HepG2 (cell line): Measurements from ENCODE around the gene BIVM. TPM values are rescaled to one million over a fixed set of nuclear protein-coding genes. Genes with fewer than 3 reads are reported as not detected.

ENCODE experiments used
- ATAC-seq: fragments of 200-7000 bp; cut with Tn5 transposase; 3 replicates; pipeline ENCODE4 v1.9.1; 2020; ENCODE audit warnings: mild to moderate bottlenecking, moderate library complexity
- BruUV-seq: library from RNA; stranded (reverse); fragments of 400-500 nt; replicated peaks from 2 replicates; lab custom pipeline; 2021; lab: Mats Ljungman, UMichigan
- CTCF ChIA-PET: fragments of 300-600 bp; formaldehyde crosslinking; extraction: SDS; loops from one replicate; lab custom pipeline; 2021; ENCODE audit warnings: low total read pairs, inconsistent platforms, low intra/inter-chr PET ratio; lab: Yijun Ruan, JAX
- POLR2A ChIA-PET: fragments of 350-600 bp; sonication (Branson Sonifier 250); formaldehyde crosslinking; loops from one replicate; lab custom pipeline; 2020; ENCODE audit warnings: antibody characterized with exemption, inconsistent platforms; lab: Yijun Ruan, JAX
- DNase-seq: peaks from one replicate; pipeline ENCODE4 v3.0.0-alpha.2; 2015; ENCODE audit warnings: low spot score
- FAIRE-seq: peaks from 3 replicates; lab custom pipeline; 2011; peaks lifted over from hg19 to GRCh38; lab: Jason Lieb, UNC
- H2AFZ ChIP-seq: one replicate; pipeline ENCODE4 v1.6.1; 2011; ENCODE audit warnings: low read length, inconsistent platforms
- H3K27ac ChIP-seq: fragments of 300-600 bp; 3 replicates; pipeline ENCODE4 v1.8.0; 2011; ENCODE audit warnings: mixed run types, mild to moderate bottlenecking, mixed read lengths, low read length, inconsistent platforms; ENCODE audit not compliant: insufficient read depth; ENCODE audit errors: extremely low read length
- H3K27me3 ChIP-seq, 2 experiments: fragments of 200-600 bp in 1 of 2; 2 replicates in 1 of 2; 3 replicates in 1 of 2; pipeline versions ENCODE4 v1.6.0 to v1.8.0; 2011; ENCODE audit warnings: low read length in 2 of 2, mild to moderate bottlenecking in 2 of 2, moderate library complexity in 2 of 2, inconsistent platforms in 1 of 2; ENCODE audit not compliant: insufficient read depth in 2 of 2, control insufficient read depth in 1 of 2
- H3K36me3 ChIP-seq, 2 experiments: fragments of 200-600 bp in 1 of 2; replicated peaks in 1 of 2; 2 replicates in 1 of 2; 3 replicates in 1 of 2; pipeline versions ENCODE4 v1.5.1 to v1.8.0; 2011; ENCODE audit warnings: low read length in 2 of 2, inconsistent platforms in 1 of 2; ENCODE audit not compliant: insufficient read depth in 2 of 2, control insufficient read depth in 1 of 2
- H3K4me1 ChIP-seq: 2 replicates; pipeline ENCODE4 v1.5.1; 2012; ENCODE audit warnings: low read length, inconsistent platforms; ENCODE audit not compliant: insufficient read depth
- H3K4me2 ChIP-seq: 2 replicates; pipeline ENCODE4 v1.6.0; 2011; ENCODE audit warnings: low read depth, low read length, inconsistent platforms
- H3K4me3 ChIP-seq, 3 experiments: fragments of 200-600 bp in 1 of 3; sonication (generic), shearing (Covaris generic) in 1 of 3; replicated peaks in 1 of 3; 2 replicates each; pipeline ENCODE4 v1.5.1; 2011 to 2016; ENCODE audit warnings: low read length in 3 of 3, inconsistent platforms in 2 of 3, low read depth in 2 of 3, mild to moderate bottlenecking in 2 of 3, control low read depth in 1 of 3, mixed read lengths in 1 of 3; ENCODE audit not compliant: insufficient read depth in 1 of 3
- H3K79me2 ChIP-seq: one replicate; pipeline ENCODE4 v1.6.1; 2011; ENCODE audit warnings: low read length, inconsistent platforms; ENCODE audit not compliant: insufficient read depth
- H3K9ac ChIP-seq: 2 replicates; pipeline ENCODE4 v1.6.0; 2011; ENCODE audit warnings: mild to moderate bottlenecking, low read depth, low read length, inconsistent platforms; ENCODE audit not compliant: insufficient read depth
- H3K9me3 ChIP-seq: 2 replicates; pipeline ENCODE4 v1.5.1; 2012; ENCODE audit warnings: mild to moderate bottlenecking, low read length
- H4K20me1 ChIP-seq: 2 replicates; pipeline ENCODE4 v1.6.0; 2011; ENCODE audit warnings: inconsistent platforms, mild to moderate bottlenecking, low read length, moderate library complexity; ENCODE audit not compliant: insufficient read depth
- AKAP8 ChIP-seq: sonication (generic); formaldehyde crosslinking; IDR thresholded peaks from 2 replicates; pipeline ENCODE4 v1.5.1; 2020; ENCODE audit warnings: mild to moderate bottlenecking, missing genetic modification reagents
- ATF1 ChIP-seq: IDR thresholded peaks from 2 replicates; pipeline ENCODE4 v1.6.1; 2016; ENCODE audit warnings: mild to moderate bottlenecking, control low read depth
- DDIT3 ChIP-seq: sonication (generic); formaldehyde crosslinking; IDR thresholded peaks from 2 replicates; pipeline ENCODE4 v1.4.0; 2020; ENCODE audit warnings: mild to moderate bottlenecking, missing genetic modification reagents
- GABPA ChIP-seq, 2 experiments: IDR thresholded peaks; 2 replicates each; pipeline ENCODE4 v1.6.1; 2011 to 2016; ENCODE audit warnings: low read depth in 2 of 2, low read length in 1 of 2, missing biosample characterization in 1 of 2, missing genetic modification characterization in 1 of 2
- HMG20A ChIP-seq: IDR thresholded peaks from 2 replicates; pipeline ENCODE4 v1.6.1; 2016; ENCODE audit warnings: borderline replicate concordance
- IKZF5 ChIP-seq: IDR thresholded peaks from 2 replicates; pipeline ENCODE4 v1.6.1; 2018; ENCODE audit warnings: missing genetic modification reagents, mild to moderate bottlenecking, missing compliant biosample characterization
- JUND ChIP-seq: sonication (generic); formaldehyde crosslinking; IDR thresholded peaks from 2 replicates; pipeline ENCODE4 v1.8.0; 2022; ENCODE audit warnings: mild to moderate bottlenecking, missing genetic modification reagents
- MIXL1 ChIP-seq: IDR thresholded peaks from 2 replicates; pipeline ENCODE4 v1.6.1; 2016
- PCBP1 ChIP-seq: fragments of 200-400 bp; formaldehyde crosslinking; IDR thresholded peaks from 2 replicates; pipeline ENCODE4 v1.6.1; 2017; ENCODE audit warnings: mild to moderate bottlenecking, low read depth, low read length, borderline replicate concordance
- TCF7L2 ChIP-seq: IDR thresholded peaks from 2 replicates; pipeline ENCODE4 v1.6.1; 2011; ENCODE audit warnings: mild to moderate bottlenecking, low read depth, low read length, moderate library complexity
- THRA ChIP-seq: sonication (generic); formaldehyde crosslinking; IDR thresholded peaks from 2 replicates; pipeline ENCODE4 v1.4.0; 2020; ENCODE audit warnings: missing genetic modification reagents, borderline replicate concordance
- YY1 ChIP-seq: IDR thresholded peaks from 2 replicates; pipeline ENCODE4 v1.6.1; 2011; ENCODE audit warnings: low read length, low read depth, moderate library complexity, mild to moderate bottlenecking; ENCODE audit not compliant: insufficient read depth, insufficient replicate concordance
- ZBTB1 ChIP-seq: sonication (generic); formaldehyde crosslinking; IDR thresholded peaks from 2 replicates; pipeline ENCODE4 v1.4.0; 2020; ENCODE audit warnings: missing genetic modification reagents, borderline replicate concordance
- ZC3H4 ChIP-seq: sonication (generic); formaldehyde crosslinking; IDR thresholded peaks from 2 replicates; pipeline ENCODE4 v1.4.0; 2020; ENCODE audit warnings: missing genetic modification reagents, borderline replicate concordance
- ZFP37 ChIP-seq: sonication (generic); formaldehyde crosslinking; IDR thresholded peaks from 2 replicates; pipeline ENCODE4 v1.4.0; 2020; ENCODE audit warnings: missing genetic modification reagents, borderline replicate concordance
- ZNF101 ChIP-seq: sonication (generic); formaldehyde crosslinking; IDR thresholded peaks from 2 replicates; pipeline ENCODE4 v1.4.0; 2020; ENCODE audit warnings: mild to moderate bottlenecking, low read depth, missing genetic modification reagents, borderline replicate concordance
- ZNF253 ChIP-seq: sonication (generic); formaldehyde crosslinking; IDR thresholded peaks from 2 replicates; pipeline ENCODE4 v1.8.0; 2022; ENCODE audit warnings: mild to moderate bottlenecking, missing genetic modification reagents, borderline replicate concordance
- ZNF7 ChIP-seq: IDR thresholded peaks from 2 replicates; pipeline ENCODE4 v1.6.1; 2016; ENCODE audit warnings: missing biosample characterization, missing genetic modification reagents
- ZNF788 ChIP-seq: sonication (generic); formaldehyde crosslinking; IDR thresholded peaks from 2 replicates; pipeline ENCODE4 v1.5.0; 2020; ENCODE audit warnings: mild to moderate bottlenecking, missing genetic modification reagents, borderline replicate concordance
- WGBS: methylation state at CpG from one replicate; pipeline ENCODE4 v1.1.6; 2017; ENCODE audit warnings: low lambda C conversion rate; 5-methylcytosine and 5-hydroxymethylcytosine counted together
- in situ Hi-C: cut with HindIII; loops from 2 replicates; pipeline ENCODE4 v1.10.0; 2017; ENCODE audit warnings: low pct_unique_long_range_greater_than_20kb; ENCODE audit not compliant: extremely low pct_ligation_motif_present
- intact Hi-C: fragments of 100-400 bp; cut with micrococcal nuclease; formaldehyde crosslinking; loops from one replicate; pipeline ENCODE4 v1.10.0; 2022; ENCODE audit not compliant: unreplicated experiment
- polyA plus RNA-seq, 8 experiments: library from polyadenylated mRNA; depleted of rRNA in 3 of 8; stranded (reverse) in 7 of 8; unstranded in 1 of 8; fragments of >200 nt; fragmentation: Illumina TruSeq in 4 of 8; extraction: Trizol in 4 of 8; gene quantifications; 2 replicates each; pipeline versions ENCODE4 v1.2.1 to v1.2.3, GENCODE V29; 2011 to 2016; ENCODE audit warnings: low read depth in 4 of 8, missing spikeins in 1 of 8, mixed read lengths in 1 of 8; ENCODE audit not compliant: insufficient read depth in 1 of 8
- total RNA-seq, 5 experiments: library from RNA; depleted of rRNA; stranded (reverse); fragments of >200 nt; fragmentation: Illumina TruSeq; extraction: Trizol; gene quantifications; 2 replicates each; pipeline ENCODE4 v1.2.3, GENCODE V29; 2016; ENCODE audit warnings: low read depth in 1 of 5

BIVM gene
- total and polyA plus RNA-seq, 2 of the 13 experiments (the other 11 are each of a cell fraction or from before 2014, with no cell fraction given), result 10.4 to 15.8 TPM

- H3K79me2 ChIP-seq, result no peaks in the 10 kb centered on the region
- no peak overlapping the region for H3K9ac ChIP-seq
- no peaks in the 10 kb centered on the region for H3K27me3 ChIP-seq
- FAIRE-seq (no peak), DNase-seq (no peak), ATAC-seq (no peak)
- no peak overlapping the region for H2AFZ ChIP-seq
- CTCF ChIA-PET, result no interaction called here
- WGBS, result 0% methylated on average over 3 of the region's 3 CpGs
- no peaks in the 10 kb centered on the region for H3K4me1 ChIP-seq
- no peak overlapping the region for H3K4me2 ChIP-seq
- POLR2A ChIA-PET, result no interaction called here
- intact Hi-C loops (no loop called here), in situ Hi-C loops (no loop called here)
- TF ChIP-seq IKZF5 (no peak), ZBTB1 (CRISPR knock-in tag) (no peak), TCF7L2 (no peak), YY1 (no peak), MIXL1 (no peak), ZC3H4 (CRISPR knock-in tag) (no peak), AKAP8 (CRISPR knock-in tag) (no peak), JUND (CRISPR knock-in tag) (no peak), ZNF101 (CRISPR knock-in tag) (no peak)
- no peaks in the 10 kb centered on the region for H4K20me1 ChIP-seq
- H3K9me3 ChIP-seq, result no peaks in the 10 kb centered on the region
- H3K4me3 ChIP-seq, result no peak overlapping the region
- BruUV-seq, result no TSS peak
- H3K27ac ChIP-seq, result no peak overlapping the region
- no peaks in the 10 kb centered on the region for H3K36me3 ChIP-seq
Measured at GRCh38 chr13:102751886-102752285, 47.0 kb upstream of the BIVM start.

GRCh38 chr13:102757006-102757405 is 41.9 kb upstream of the BIVM start:
- H3K4me1 ChIP-seq, result no peaks in the 10 kb centered on the region
- CTCF ChIA-PET, result no interaction called here
- no peaks in the 10 kb centered on the region for H3K27me3 ChIP-seq
- intact Hi-C loops (no loop called here), in situ Hi-C loops (no loop called here)
- no peak overlapping the region for H2AFZ ChIP-seq
- no peak for DNase-seq
- no peaks in the 10 kb centered on the region for H3K36me3 ChIP-seq
- H3K27ac ChIP-seq, result no peak overlapping the region
- H3K9me3 ChIP-seq, result no peaks in the 10 kb centered on the region
- no peak overlapping the region for H3K9ac ChIP-seq
- POLR2A ChIA-PET, result no interaction called here
- no peaks in the 10 kb centered on the region for H3K79me2 ChIP-seq
- BruUV-seq, result no TSS peak
- 28% methylated on average over 1 of the region's 1 CpG for WGBS
- no peak for FAIRE-seq
- H4K20me1 ChIP-seq, result no peaks in the 10 kb centered on the region
- no peak overlapping the region for H3K4me3 ChIP-seq
- no peak for ATAC-seq
- H3K4me2 ChIP-seq, result no peak overlapping the region
- no peak for TF ChIP-seq THRA
- no peak for TF ChIP-seq PCBP1
- TF ChIP-seq ATF1 (CRISPR knock-in tag), result no peak
- TF ChIP-seq HMG20A (CRISPR knock-in tag), result no peak
- no peak for TF ChIP-seq ZFP37 (CRISPR knock-in tag)
- TF ChIP-seq ZNF788 (CRISPR knock-in tag), result no peak
- no peak for TF ChIP-seq DDIT3 (CRISPR knock-in tag)
- TF ChIP-seq ZNF7 (CRISPR knock-in tag), result no peak
- TF ChIP-seq ZNF253 (CRISPR knock-in tag), result no peak
- no peak for TF ChIP-seq GABPA (IDR thresholded peaks at IDR 0.05; ENCODE audit: low read depth, low read length)
- TF ChIP-seq GABPA (CRISPR knock-in tag; IDR thresholded peaks at IDR 0.05; ENCODE audit: low read depth), result no peak
